SU-DHL-6 (cell line): ENCODE results near the gene PSTPIP1.
A peak's percentile ranks its signal among the peaks of the same experiment; 100 is the strongest.

Experiments used
- H2AFZ ChIP-seq: fragments of 200-600 bp; sonication (generic); 2 replicates; pipeline ENCODE4 v1.6.1; 2014; ENCODE audit warnings: low read depth, mild to moderate bottlenecking, moderate library complexity, mixed read lengths, antibody characterized with exemption, low read length; ENCODE audit not compliant: severe bottlenecking
- H3F3A ChIP-seq: fragments of 200-600 bp; shearing (Covaris generic); 2 replicates; pipeline ENCODE4 v1.6.0; 2016; ENCODE audit warnings: antibody characterized with exemption, mild to moderate bottlenecking; ENCODE audit not compliant: insufficient read depth
- H3K27ac ChIP-seq: fragments of 200-600 bp; sonication (generic); 2 replicates; pipeline ENCODE4 v1.5.1; 2016; ENCODE audit warnings: low read depth, mild to moderate bottlenecking, low read length, moderate library complexity, mixed read lengths
- H3K27me3 ChIP-seq: fragments of 200-600 bp; sonication (generic), shearing (Covaris generic); 2 replicates; pipeline ENCODE4 v1.6.0; 2014; ENCODE audit warnings: mild to moderate bottlenecking, low read length
- H3K36me3 ChIP-seq: fragments of 200-600 bp; sonication (generic); 2 replicates; pipeline ENCODE4 v1.6.1; 2014; ENCODE audit warnings: mild to moderate bottlenecking, low read length, mixed read lengths
- H3K4me2 ChIP-seq: fragments of 300-600, 200-600 bp; shearing (Covaris generic), sonication (generic); 2 replicates; pipeline ENCODE4 v1.6.0; 2014; ENCODE audit warnings: low read length, low read depth, mild to moderate bottlenecking; ENCODE audit not compliant: poor library complexity, severe bottlenecking
- H3K4me3 ChIP-seq: fragments of 200-600 bp; sonication (generic); 2 replicates; pipeline ENCODE4 v1.5.1; 2014; ENCODE audit warnings: antibody characterized with exemption, low read length, mild to moderate bottlenecking, mixed read lengths; ENCODE audit not compliant: insufficient read depth, poor library complexity, severe bottlenecking
- H3K79me2 ChIP-seq: fragments of 200-600 bp; sonication (generic); 2 replicates; pipeline ENCODE4 v1.6.1; 2014; ENCODE audit warnings: mild to moderate bottlenecking, low read length, moderate library complexity; ENCODE audit not compliant: insufficient read depth
- H3K9ac ChIP-seq: fragments of 200-600 bp; sonication (generic); 2 replicates; pipeline ENCODE4 v1.7.0; 2014; ENCODE audit warnings: mild to moderate bottlenecking, low read length
- H3K9me2 ChIP-seq: fragments of 200-600 bp; sonication (generic); replicated peaks from 2 replicates; pipeline ENCODE4 v1.6.1; 2014; ENCODE audit warnings: low read length; ENCODE audit not compliant: insufficient read depth
- H3K9me3 ChIP-seq: fragments of 200-600 bp; sonication (generic); 2 replicates; pipeline ENCODE4 v1.6.1; 2014; ENCODE audit warnings: low read length, mixed read lengths; ENCODE audit not compliant: insufficient read depth
- H4K20me1 ChIP-seq: fragments of 200-600 bp; sonication (generic); 2 replicates; pipeline ENCODE4 v1.6.1; 2014; ENCODE audit warnings: low read depth, mild to moderate bottlenecking, antibody characterized with exemption, low read length, moderate library complexity, mixed read lengths
- CTCF ChIP-seq: fragments of 200-600 bp; sonication (generic); IDR thresholded peaks from one replicate; pipeline ENCODE4 v1.5.1; 2017; ENCODE audit warnings: antibody characterized with exemption, mild to moderate bottlenecking, low read length, moderate library complexity; ENCODE audit not compliant: insufficient read depth, poor library complexity, severe bottlenecking
- EZH2phosphoT487 ChIP-seq: fragments of 200-600 bp; sonication (generic), shearing (Covaris generic); conservative IDR thresholded peaks from 2 replicates; pipeline ENCODE4 v1.6.1; 2018; ENCODE audit warnings: mild to moderate bottlenecking, antibody characterized with exemption, low read length, moderate library complexity, mixed read lengths

PSTPIP1 gene

GRCh38 chr15:76994001-76994400 is 925 bp upstream of the PSTPIP1 start:
- H3K27ac ChIP-seq, result no peak overlapping the region
- no peaks in the 10 kb centered on the region for H4K20me1 ChIP-seq
- H3F3A ChIP-seq, result no peaks in the 10 kb centered on the region
- no peaks in the 10 kb centered on the region for H3K36me3 ChIP-seq
- no peak overlapping the region for H3K4me2 ChIP-seq
- no peak overlapping the region for H3K9ac ChIP-seq
- no peaks in the 10 kb centered on the region for H3K9me2 ChIP-seq
- H3K27me3 ChIP-seq, result no peaks in the 10 kb centered on the region
- H3K79me2 ChIP-seq, result no peaks in the 10 kb centered on the region
- H3K9me3 ChIP-seq, result no peaks in the 10 kb centered on the region
- no peak overlapping the region for H2AFZ ChIP-seq
- TF ChIP-seq EZH2phosphoT487, result no peak
- no peak for TF ChIP-seq CTCF
- no peak overlapping the region for H3K4me3 ChIP-seq

DNA sequence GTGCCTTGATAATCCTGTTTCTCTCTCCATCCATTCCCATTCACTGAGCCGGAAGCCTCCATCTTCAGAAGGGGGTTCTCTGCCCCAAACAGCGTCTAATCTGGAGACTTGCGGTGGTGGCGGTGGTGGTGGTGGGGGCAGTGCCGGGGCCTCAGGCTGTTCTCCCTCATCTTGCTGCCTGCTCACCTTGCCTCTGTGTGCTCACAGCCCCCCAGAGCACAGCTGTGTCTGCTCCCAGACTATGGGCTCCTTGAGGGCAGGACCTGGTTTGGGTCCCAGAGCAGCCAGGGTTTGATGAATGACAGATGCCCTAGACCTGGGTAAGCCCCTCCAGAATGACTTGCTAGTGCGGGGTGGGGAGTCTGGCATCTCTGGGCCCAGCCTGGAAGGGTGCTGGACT is 430 bp upstream of the PSTPIP1 start:
- H4K20me1 ChIP-seq, result no peaks in the 10 kb centered on the region
- no peak overlapping the region for H3K27ac ChIP-seq
- no peaks in the 10 kb centered on the region for H3K36me3 ChIP-seq
- H3K27me3 ChIP-seq, result no peaks in the 10 kb centered on the region
- H3F3A ChIP-seq, result no peaks in the 10 kb centered on the region
- TF ChIP-seq CTCF (no peak), EZH2phosphoT487 (no peak)
- no peaks in the 10 kb centered on the region for H3K9me3 ChIP-seq
- H3K4me2 ChIP-seq, result no peak overlapping the region
- peak overlapping the region; percentile 86 for H2AFZ ChIP-seq
- no peaks in the 10 kb centered on the region for H3K79me2 ChIP-seq
- no peaks in the 10 kb centered on the region for H3K9me2 ChIP-seq
- no peak overlapping the region for H3K4me3 ChIP-seq
- H3K9ac ChIP-seq, result no peak overlapping the region

GRCh38 chr15:76996076-76996525 is 1.2 kb downstream of the PSTPIP1 start:
- Histone ChIP-seq H3K36me3 (no peaks in the 10 kb centered on the region), H3K27ac (no peak overlapping the region), H3K79me2 (no peaks in the 10 kb centered on the region), H3K4me3 (no peak overlapping the region), H3F3A (no peaks in the 10 kb centered on the region), H3K27me3 (no peaks in the 10 kb centered on the region), H4K20me1 (no peaks in the 10 kb centered on the region; the same call in 1 of the 2 replicates), H3K9ac (no peak overlapping the region), H2AFZ (no peak overlapping the region), H3K9me2 (no peaks in the 10 kb centered on the region), H3K4me2 (no peak overlapping the region), H3K9me3 (no peaks in the 10 kb centered on the region)
- no peak for TF ChIP-seq EZH2phosphoT487
- no peak for TF ChIP-seq CTCF
